ENCODE results near the gene LURAP1L. TPM values are rescaled to one million over a fixed set of nuclear protein-coding genes. Genes with fewer than 3 reads are reported as not detected.

LURAP1L gene
- total RNA-seq, 4 donors from 2014 or later: 1.5 to 15.6 (median 9.4) TPM

GRCh38 chr9:12838546-12838945, 63.7 kb downstream of the LURAP1L start:
- DNase-seq: no peak
- no peak overlapping the region for H3K4me3 ChIP-seq
- no peaks in the 10 kb centered on the region for H3K4me1 ChIP-seq
- no peaks in the 10 kb centered on the region for H3K36me3 ChIP-seq
- no peaks in the 10 kb centered on the region for H3K27me3 ChIP-seq
- no peaks in the 10 kb centered on the region for H3K9me3 ChIP-seq
- intact Hi-C loops (cut with DNase I; ENCODE audit: low total_unique reads): no loop called here
- H3K27ac ChIP-seq: no peak overlapping the region
- no peak for TF ChIP-seq POLR2A (IDR thresholded peaks at IDR 0.05)
- TF ChIP-seq, protein P1, sequence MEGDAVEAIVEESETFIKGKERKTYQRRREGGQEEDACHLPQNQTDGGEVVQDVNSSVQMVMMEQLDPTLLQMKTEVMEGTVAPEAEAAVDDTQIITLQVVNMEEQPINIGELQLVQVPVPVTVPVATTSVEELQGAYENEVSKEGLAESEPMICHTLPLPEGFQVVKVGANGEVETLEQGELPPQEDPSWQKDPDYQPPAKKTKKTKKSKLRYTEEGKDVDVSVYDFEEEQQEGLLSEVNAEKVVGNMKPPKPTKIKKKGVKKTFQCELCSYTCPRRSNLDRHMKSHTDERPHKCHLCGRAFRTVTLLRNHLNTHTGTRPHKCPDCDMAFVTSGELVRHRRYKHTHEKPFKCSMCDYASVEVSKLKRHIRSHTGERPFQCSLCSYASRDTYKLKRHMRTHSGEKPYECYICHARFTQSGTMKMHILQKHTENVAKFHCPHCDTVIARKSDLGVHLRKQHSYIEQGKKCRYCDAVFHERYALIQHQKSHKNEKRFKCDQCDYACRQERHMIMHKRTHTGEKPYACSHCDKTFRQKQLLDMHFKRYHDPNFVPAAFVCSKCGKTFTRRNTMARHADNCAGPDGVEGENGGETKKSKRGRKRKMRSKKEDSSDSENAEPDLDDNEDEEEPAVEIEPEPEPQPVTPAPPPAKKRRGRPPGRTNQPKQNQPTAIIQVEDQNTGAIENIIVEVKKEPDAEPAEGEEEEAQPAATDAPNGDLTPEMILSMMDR (IDR thresholded peaks at IDR 0.05): no peak

DNA sequence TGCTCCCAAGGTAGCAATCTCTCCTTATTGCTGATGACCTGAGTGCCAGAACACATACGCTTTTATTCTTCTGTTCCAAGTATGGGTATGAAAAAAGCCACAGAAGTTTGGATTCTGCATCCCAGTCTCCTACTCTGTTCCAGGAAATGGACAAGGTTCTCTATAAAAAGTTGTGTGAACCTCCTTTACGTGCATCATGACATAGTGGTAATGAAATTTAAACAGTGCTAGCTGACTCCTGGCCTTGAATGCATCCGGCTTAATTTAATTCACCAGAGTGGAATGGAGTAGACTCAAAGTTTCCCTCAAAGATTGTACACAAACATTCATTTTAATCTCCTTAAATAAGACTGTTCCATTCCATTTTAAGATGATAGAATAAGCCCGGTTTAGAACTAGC, 68.9 kb downstream of the LURAP1L start:
- H3K36me3 ChIP-seq: no peaks in the 10 kb centered on the region
- no peak overlapping the region for H3K4me3 ChIP-seq
- intact Hi-C loops (cut with DNase I; ENCODE audit: low total_unique reads): no loop called here
- no peaks in the 10 kb centered on the region for H3K9me3 ChIP-seq
- DNase-seq: no peak
- H3K4me1 ChIP-seq: no peaks in the 10 kb centered on the region
- H3K27me3 ChIP-seq: no peaks in the 10 kb centered on the region
- no peak overlapping the region for H3K27ac ChIP-seq
- TF ChIP-seq, protein P1 (IDR thresholded peaks at IDR 0.05): no peak
- no peak for TF ChIP-seq POLR2A (IDR thresholded peaks at IDR 0.05)

DNA sequence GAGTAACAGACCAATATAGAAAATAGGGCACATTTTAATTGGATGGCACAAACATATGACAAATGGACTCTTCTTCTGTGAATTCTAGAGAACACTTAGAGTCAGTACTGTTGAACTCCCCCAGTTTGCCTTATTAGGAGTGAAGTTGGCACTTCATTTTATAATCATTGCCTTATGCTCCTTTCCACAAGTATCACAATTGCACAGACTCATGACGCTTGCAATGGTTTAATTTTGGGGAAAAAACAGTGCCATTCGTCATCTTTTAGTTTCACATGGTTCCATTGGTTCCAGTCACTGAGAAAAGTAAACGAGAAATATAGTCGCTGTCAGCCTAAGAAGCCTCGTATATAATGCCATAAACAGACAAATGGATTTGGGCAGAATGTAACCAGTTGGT, 71.2 kb downstream of the LURAP1L start:
- intact Hi-C loops (cut with DNase I; ENCODE audit: low total_unique reads): no loop called here
- Histone ChIP-seq H3K27me3 (no peaks in the 10 kb centered on the region), H3K27ac (no peak overlapping the region), H3K4me3 (no peak overlapping the region), H3K9me3 (no peaks in the 10 kb centered on the region), H3K36me3 (no peaks in the 10 kb centered on the region), H3K4me1 (no peaks in the 10 kb centered on the region)
- DNase-seq: no peak
- no peak for TF ChIP-seq POLR2A (IDR thresholded peaks at IDR 0.05)
- TF ChIP-seq, protein P1 (IDR thresholded peaks at IDR 0.05): no peak

GRCh38 chr9:12847561-12847960, 72.7 kb downstream of the LURAP1L start:
- no peaks in the 10 kb centered on the region for H3K36me3 ChIP-seq
- no peaks in the 10 kb centered on the region for H3K27me3 ChIP-seq
- no peaks in the 10 kb centered on the region for H3K4me1 ChIP-seq
- intact Hi-C loops (cut with DNase I; ENCODE audit: low total_unique reads): no loop called here
- H3K27ac ChIP-seq: no peak overlapping the region
- H3K9me3 ChIP-seq: no peaks in the 10 kb centered on the region
- no peak overlapping the region for H3K4me3 ChIP-seq
- no peak for DNase-seq
- TF ChIP-seq, protein P1 (IDR thresholded peaks at IDR 0.05): no peak
- no peak for TF ChIP-seq POLR2A (IDR thresholded peaks at IDR 0.05)

DNA sequence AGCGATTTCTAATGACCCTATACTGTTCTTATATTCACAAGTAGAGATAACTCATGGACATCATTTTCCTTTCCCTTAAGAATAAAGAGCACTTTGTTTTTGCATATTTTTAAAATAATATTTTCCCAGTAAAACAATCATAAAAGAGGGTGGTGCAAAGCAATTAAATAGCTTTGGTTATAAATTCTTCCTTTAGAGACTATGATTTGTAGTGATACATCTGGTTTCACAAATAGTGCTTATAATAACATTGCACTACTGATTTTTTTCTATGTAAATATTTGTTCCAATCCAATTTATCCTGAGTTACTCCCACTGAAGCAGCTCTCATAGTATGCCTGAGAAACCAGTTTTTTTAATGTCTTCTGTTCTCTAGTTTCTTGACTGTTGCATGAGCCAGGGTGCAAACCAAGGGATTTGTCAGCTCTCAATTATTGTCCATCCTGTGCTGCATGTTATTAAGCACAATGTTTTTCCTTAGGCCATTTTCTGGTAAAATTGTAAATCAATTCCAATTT, 74.7 kb downstream of the LURAP1L start:
- Histone ChIP-seq H3K27ac (no peak overlapping the region), H3K4me1 (no peaks in the 10 kb centered on the region), H3K4me3 (no peak overlapping the region), H3K27me3 (no peaks in the 10 kb centered on the region), H3K36me3 (no peaks in the 10 kb centered on the region), H3K9me3 (no peaks in the 10 kb centered on the region)
- no peak for DNase-seq
- intact Hi-C loops (cut with DNase I; ENCODE audit: low total_unique reads): no loop called here
- TF ChIP-seq POLR2A (IDR thresholded peaks at IDR 0.05): no peak
- TF ChIP-seq, protein P1 (IDR thresholded peaks at IDR 0.05): no peak
